HepG2 (cell line): ENCODE results near the gene EYA2. TPM values are rescaled to one million over a fixed set of nuclear protein-coding genes. Genes with fewer than 3 reads are reported as not detected.

Experiments used
- CCDC6 ChIP-seq: sonication (generic); formaldehyde crosslinking; IDR thresholded peaks from 2 replicates; pipeline ENCODE4 v1.8.1; 2022; ENCODE audit warnings: mild to moderate bottlenecking, missing genetic modification reagents, moderate library complexity
- GABPA ChIP-seq, 2 experiments: IDR thresholded peaks; 2 replicates each; pipeline ENCODE4 v1.6.1; 2011 to 2016; ENCODE audit warnings: low read depth in 2 of 2, low read length in 1 of 2, missing biosample characterization in 1 of 2, missing genetic modification characterization in 1 of 2
- GABPB1 ChIP-seq: IDR thresholded peaks from 2 replicates; pipeline ENCODE4 v1.6.1; 2016; ENCODE audit warnings: mild to moderate bottlenecking, missing genetic modification reagents, moderate library complexity, missing compliant biosample characterization
- KMT2B ChIP-seq: IDR thresholded peaks from 2 replicates; pipeline ENCODE4 v1.6.1; 2016; ENCODE audit warnings: missing genetic modification reagents, missing compliant biosample characterization
- REST ChIP-seq, 2 experiments: IDR thresholded peaks; 2 replicates each; pipeline ENCODE4 v1.6.1; 2011 to 2012; ENCODE audit warnings: low read length in 2 of 2, borderline replicate concordance in 1 of 2, low read depth in 1 of 2, mild to moderate bottlenecking in 1 of 2, moderate library complexity in 1 of 2
- SALL1 ChIP-seq: sonication (generic); formaldehyde crosslinking; IDR thresholded peaks from 2 replicates; pipeline ENCODE4 v1.8.0; 2022; ENCODE audit warnings: mild to moderate bottlenecking, missing genetic modification reagents
- TBX3 ChIP-seq: fragments of 450-650 bp; IDR thresholded peaks from 2 replicates; pipeline ENCODE4 v1.6.1; 2017; ENCODE audit warnings: antibody characterized with exemption, mild to moderate bottlenecking, inconsistent platforms, borderline replicate concordance
- ZNF263 ChIP-seq: sonication (generic); formaldehyde crosslinking; IDR thresholded peaks from 2 replicates; pipeline ENCODE4 v1.4.0; 2020; ENCODE audit warnings: missing genetic modification reagents
- ZNF792 ChIP-seq: IDR thresholded peaks from 2 replicates; pipeline ENCODE4 v1.6.1; 2016
- polyA plus RNA-seq, 8 experiments: library from polyadenylated mRNA; depleted of rRNA in 3 of 8; stranded (reverse) in 7 of 8; unstranded in 1 of 8; fragments of >200 nt; fragmentation: Illumina TruSeq in 4 of 8; extraction: Trizol in 4 of 8; gene quantifications; 2 replicates each; pipeline versions ENCODE4 v1.2.1 to v1.2.3, GENCODE V29; 2011 to 2016; ENCODE audit warnings: low read depth in 4 of 8, missing spikeins in 1 of 8, mixed read lengths in 1 of 8; ENCODE audit not compliant: insufficient read depth in 1 of 8
- total RNA-seq, 5 experiments: library from RNA; depleted of rRNA; stranded (reverse); fragments of >200 nt; fragmentation: Illumina TruSeq; extraction: Trizol; gene quantifications; 2 replicates each; pipeline ENCODE4 v1.2.3, GENCODE V29; 2016; ENCODE audit warnings: low read depth in 1 of 5
- TF ChIP-seq, protein P1 (sequence below): fragments of 450-650 bp; IDR thresholded peaks from 2 replicates; pipeline ENCODE4 v1.6.1; 2017; ENCODE audit warnings: mild to moderate bottlenecking

EYA2 gene
- total and polyA plus RNA-seq, 2 of the 13 experiments (the other 11 are each of a cell fraction or from before 2014, with no cell fraction given) = not detected

DNA sequence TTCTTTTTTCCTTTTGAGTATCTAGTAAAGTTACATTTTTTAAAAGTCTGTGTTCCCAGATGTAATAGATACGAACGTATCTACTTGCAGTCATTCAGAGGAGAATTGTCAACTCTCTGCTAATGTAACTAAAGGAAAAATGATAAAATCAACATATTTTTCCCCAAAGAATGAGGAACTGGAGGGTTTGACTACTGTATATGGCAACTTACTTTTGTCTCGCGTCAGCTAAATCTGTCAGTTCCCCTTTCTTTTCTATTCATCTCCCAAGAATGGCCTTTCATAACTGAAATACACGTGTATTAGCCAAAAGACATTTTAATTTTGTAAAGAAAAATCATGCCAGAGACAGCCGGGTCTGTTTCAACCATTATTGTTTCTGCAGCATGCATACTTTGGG, 5.4 kb downstream of the EYA2 start (continued):
- TF ChIP-seq REST (IDR thresholded peaks at IDR 0.05; ENCODE audit: borderline replicate concordance in 1 of 2, low read depth in 1 of 2, low read length in 2 of 2) (no peak), CCDC6 (CRISPR knock-in tag) (no peak), ZNF263 (no peak), TBX3 (no peak), GABPB1 (CRISPR knock-in tag) (no peak), GABPA (IDR thresholded peaks at IDR 0.05; ENCODE audit: low read depth, low read length) (no peak), GABPA (CRISPR knock-in tag; IDR thresholded peaks at IDR 0.05; ENCODE audit: low read depth) (no peak), SALL1 (CRISPR knock-in tag) (no peak), ZNF792 (CRISPR knock-in tag) (no peak), KMT2B (no peak)
- TF ChIP-seq, protein P1, sequence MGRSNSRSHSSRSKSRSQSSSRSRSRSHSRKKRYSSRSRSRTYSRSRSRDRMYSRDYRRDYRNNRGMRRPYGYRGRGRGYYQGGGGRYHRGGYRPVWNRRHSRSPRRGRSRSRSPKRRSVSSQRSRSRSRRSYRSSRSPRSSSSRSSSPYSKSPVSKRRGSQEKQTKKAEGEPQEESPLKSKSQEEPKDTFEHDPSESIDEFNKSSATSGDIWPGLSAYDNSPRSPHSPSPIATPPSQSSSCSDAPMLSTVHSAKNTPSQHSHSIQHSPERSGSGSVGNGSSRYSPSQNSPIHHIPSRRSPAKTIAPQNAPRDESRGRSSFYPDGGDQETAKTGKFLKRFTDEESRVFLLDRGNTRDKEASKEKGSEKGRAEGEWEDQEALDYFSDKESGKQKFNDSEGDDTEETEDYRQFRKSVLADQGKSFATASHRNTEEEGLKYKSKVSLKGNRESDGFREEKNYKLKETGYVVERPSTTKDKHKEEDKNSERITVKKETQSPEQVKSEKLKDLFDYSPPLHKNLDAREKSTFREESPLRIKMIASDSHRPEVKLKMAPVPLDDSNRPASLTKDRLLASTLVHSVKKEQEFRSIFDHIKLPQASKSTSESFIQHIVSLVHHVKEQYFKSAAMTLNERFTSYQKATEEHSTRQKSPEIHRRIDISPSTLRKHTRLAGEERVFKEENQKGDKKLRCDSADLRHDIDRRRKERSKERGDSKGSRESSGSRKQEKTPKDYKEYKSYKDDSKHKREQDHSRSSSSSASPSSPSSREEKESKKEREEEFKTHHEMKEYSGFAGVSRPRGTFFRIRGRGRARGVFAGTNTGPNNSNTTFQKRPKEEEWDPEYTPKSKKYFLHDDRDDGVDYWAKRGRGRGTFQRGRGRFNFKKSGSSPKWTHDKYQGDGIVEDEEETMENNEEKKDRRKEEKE = no peak
